Natural killer cell (primary cell): ENCODE data around the gene STPG3. TPM values are rescaled to one million over a fixed set of nuclear protein-coding genes. Genes with fewer than 3 reads are reported as not detected.
A peak's percentile ranks its signal among the peaks of the same experiment; 100 is the strongest.

Source experiments
- ATAC-seq, 3 donors: fragments of 150-1000 bp in 2 of 3; fragments of 200-7000 bp in 1 of 3; cut with Tn5 transposase; 1 replicate in 1 of 3; 2 replicates in 2 of 3; pipeline ENCODE4 v1.10.0; 2021; ENCODE audit warnings: mild to moderate bottlenecking in 2 of 3, moderate library complexity in 2 of 3
- DNase-seq, 2 donors: peaks; one replicate each; pipeline versions ENCODE4 v3.0.0 to v3.0.0-alpha.2; 2013 to 2021; ENCODE audit warnings: mixed read lengths in 1 of 2
- H3K27ac ChIP-seq: one replicate; pipeline ENCODE4 v1.5.1; 2013; ENCODE audit warnings: mild to moderate bottlenecking, low read length
- H3K27me3 ChIP-seq: one replicate; pipeline ENCODE4 v1.6.1; 2013; ENCODE audit warnings: low read length; ENCODE audit not compliant: control insufficient read depth, insufficient read depth
- H3K36me3 ChIP-seq: one replicate; pipeline ENCODE4 v1.6.1; 2013; ENCODE audit warnings: low read length; ENCODE audit not compliant: control insufficient read depth, insufficient read depth
- H3K4me1 ChIP-seq: one replicate; pipeline ENCODE4 v1.6.1; 2013; ENCODE audit warnings: low read length; ENCODE audit not compliant: control insufficient read depth, insufficient read depth
- H3K4me3 ChIP-seq: one replicate; pipeline ENCODE4 v1.5.1; 2013; ENCODE audit warnings: low read length
- H3K9me3 ChIP-seq: one replicate; pipeline ENCODE4 v1.6.1; 2013; ENCODE audit warnings: low read length; ENCODE audit not compliant: control insufficient read depth, insufficient read depth
- H3K27ac Mint-ChIP-seq, 2 donors: one replicate each; pipeline ENCODE4 v1.8.0; 2022; ENCODE audit warnings: mild to moderate bottlenecking in 2 of 2, mixed read lengths in 2 of 2, moderate library complexity in 1 of 2
- H3K27me3 Mint-ChIP-seq, 2 donors: one replicate each; pipeline ENCODE4 v1.8.0; 2022; ENCODE audit warnings: low read depth in 2 of 2, mixed read lengths in 2 of 2
- H3K36me3 Mint-ChIP-seq: one replicate; pipeline ENCODE4 v1.8.0; 2022; ENCODE audit warnings: mixed read lengths
- H3K4me1 Mint-ChIP-seq, 2 donors: one replicate each; pipeline ENCODE4 v1.8.0; 2022; ENCODE audit warnings: mixed read lengths in 2 of 2
- H3K4me3 Mint-ChIP-seq: one replicate; pipeline ENCODE4 v1.8.0; 2022; ENCODE audit warnings: mild to moderate bottlenecking, moderate library complexity, mixed read lengths
- H3K9me3 Mint-ChIP-seq, 2 donors: one replicate each; pipeline ENCODE4 v1.8.0; 2022; ENCODE audit warnings: mixed read lengths in 2 of 2
- CTCF ChIP-seq: fragments of 200-600 bp; IDR thresholded peaks from one replicate; pipeline ENCODE4 v1.8.0; 2022; ENCODE audit warnings: antibody characterized with exemption
- WGBS: methylation state at CpG from one replicate; pipeline ENCODE4 v1.1.7; 2013; ENCODE audit warnings: missing lambda C conversion rate; ENCODE audit not compliant: insufficient coverage; 5-methylcytosine and 5-hydroxymethylcytosine counted together
- intact Hi-C: fragments of 100-400 bp; cut with micrococcal nuclease; formaldehyde crosslinking; loops from one replicate; pipeline ENCODE4 v1.14.2; 2022
- total RNA-seq, 4 donors: library from RNA; stranded (reverse); fragments of 120-200 nt in 1 of 4; gene quantifications; one replicate each; pipeline versions ENCODE4 v1.2.3 to v1.2.4, GENCODE V29; 2013 to 2022

STPG3 gene
- total RNA-seq, 3 donors from 2014 or later (not counting 1 experiment from before 2014, with no cell fraction given): not detected

- WGBS: under 1% methylated on average over 58 of the region's 58 CpGs
- peak overlapping the region; percentile 76 for H3K4me3 Mint-ChIP-seq
- H3K27me3 Mint-ChIP-seq: peaks cover 0 to 4% of the 10 kb centered on the region in 2 donors
- H3K27ac ChIP-seq: peak overlapping the region; percentile 81
- peak overlapping the region; percentile 86 to 94 for H3K27ac Mint-ChIP-seq
- peaks cover 59% of the 10 kb centered on the region for H3K4me1 ChIP-seq
- H3K9me3 Mint-ChIP-seq: no peaks in the 10 kb centered on the region
- peak in 1 of 2 donors; percentile 87 for DNase-seq
- no peaks in the 10 kb centered on the region for H3K27me3 ChIP-seq
- no peaks in the 10 kb centered on the region for H3K9me3 ChIP-seq
- H3K4me3 ChIP-seq: peak overlapping the region; percentile 46
- TF ChIP-seq CTCF: no peak
- peaks cover 19 to 35% of the 10 kb centered on the region in 2 donors for H3K4me1 Mint-ChIP-seq
- no peaks in the 10 kb centered on the region for H3K36me3 Mint-ChIP-seq
- peak; percentile 22 to 43 (median 32) for ATAC-seq
- H3K36me3 ChIP-seq: peaks cover 17% of the 10 kb centered on the region
- intact Hi-C loops: loop anchor here (5.0 kb wide), 2 partner anchors 38 to 448 kb away; partner anchors contain the start of genes TMEM141 and TPRN
Measured at GRCh38 chr9:137240318-137240840, 10.7 kb upstream of the STPG3 start.

GRCh38 chr9:137240841-137241489 is 10.1 kb upstream of the STPG3 start, which contains the start of gene TUBB4B:
Gene TUBB4B, plus strand, starts transcription at chr9:137241287. Its CDS starts 74 bp downstream, at chr9:137241361.
- no peak for TF ChIP-seq CTCF
- Histone ChIP-seq H3K36me3 (peaks cover 17% of the 10 kb centered on the region), H3K9me3 (no peaks in the 10 kb centered on the region), H3K4me1 (peaks cover 53% of the 10 kb centered on the region), H3K27ac (peak within 1 kb of the TSS; percentile 81), H3K27me3 (no peaks in the 10 kb centered on the region), H3K4me3 (peak within 1 kb of the TSS; percentile 46)
- peak within 1 kb of the TSS; percentile 86 to 94 for H3K27ac Mint-ChIP-seq
- DNase-seq (peak; percentile 96 to 100), ATAC-seq (peak; percentile 73 to 90 (median 76))
- H3K9me3 Mint-ChIP-seq: no peaks in the 10 kb centered on the region
- intact Hi-C loops: loop anchor here (1.0 to 5.0 kb wide), 4 partner anchors 14 to 449 kb away; partner anchors contain the start of genes NELFB, TMEM141 and TPRN
- WGBS: under 1% methylated on average over 67 of the region's 67 CpGs
- peak within 1 kb of the TSS; percentile 88 for H3K4me3 Mint-ChIP-seq
- peaks cover 0 to 4% of the 10 kb centered on the region in 2 donors for H3K27me3 Mint-ChIP-seq
- peaks cover 19 to 33% of the 10 kb centered on the region in 2 donors for H3K4me1 Mint-ChIP-seq
- no peaks in the 10 kb centered on the region for H3K36me3 Mint-ChIP-seq

GRCh38 chr9:137241490-137242268 is 9.4 kb upstream of the STPG3 start:
- TF ChIP-seq CTCF: no peak
- peaks cover 17% of the 10 kb centered on the region for H3K36me3 ChIP-seq
- H3K9me3 Mint-ChIP-seq: no peaks in the 10 kb centered on the region
- H3K4me3 Mint-ChIP-seq: peak overlapping the region; percentile 80
- H3K4me1 Mint-ChIP-seq: peaks cover 19 to 33% of the 10 kb centered on the region in 2 donors
- no peaks in the 10 kb centered on the region for H3K9me3 ChIP-seq
- H3K27me3 Mint-ChIP-seq: peaks cover 0 to 4% of the 10 kb centered on the region in 2 donors
- intact Hi-C loops: loop anchor here (1.0 to 5.0 kb wide), 4 partner anchors 14 to 449 kb away; partner anchors contain the start of genes NELFB, TMEM141 and TPRN
- peak overlapping the region; percentile 41 for H3K4me3 ChIP-seq
- no peaks in the 10 kb centered on the region for H3K27me3 ChIP-seq
- WGBS: 4% methylated on average over 83 of the region's 83 CpGs
- H3K36me3 Mint-ChIP-seq: no peaks in the 10 kb centered on the region
- peak; percentile 20 to 33 (median 27) for ATAC-seq
- peak overlapping the region; percentile 86 to 94 for H3K27ac Mint-ChIP-seq
- H3K4me1 ChIP-seq: peaks cover 46% of the 10 kb centered on the region
- peak; percentile 64 to 75 for DNase-seq
- peak overlapping the region; percentile 60 for H3K27ac ChIP-seq
